ENCODE data around the gene KLHL30. TPM values are rescaled to one million over a fixed set of nuclear protein-coding genes. Genes with fewer than 3 reads are reported as not detected.

The KLHL30 gene
- total and polyA plus RNA-seq, 2 experiments from 2014 or later = 0.07 TPM; not detected in 1

DNA sequence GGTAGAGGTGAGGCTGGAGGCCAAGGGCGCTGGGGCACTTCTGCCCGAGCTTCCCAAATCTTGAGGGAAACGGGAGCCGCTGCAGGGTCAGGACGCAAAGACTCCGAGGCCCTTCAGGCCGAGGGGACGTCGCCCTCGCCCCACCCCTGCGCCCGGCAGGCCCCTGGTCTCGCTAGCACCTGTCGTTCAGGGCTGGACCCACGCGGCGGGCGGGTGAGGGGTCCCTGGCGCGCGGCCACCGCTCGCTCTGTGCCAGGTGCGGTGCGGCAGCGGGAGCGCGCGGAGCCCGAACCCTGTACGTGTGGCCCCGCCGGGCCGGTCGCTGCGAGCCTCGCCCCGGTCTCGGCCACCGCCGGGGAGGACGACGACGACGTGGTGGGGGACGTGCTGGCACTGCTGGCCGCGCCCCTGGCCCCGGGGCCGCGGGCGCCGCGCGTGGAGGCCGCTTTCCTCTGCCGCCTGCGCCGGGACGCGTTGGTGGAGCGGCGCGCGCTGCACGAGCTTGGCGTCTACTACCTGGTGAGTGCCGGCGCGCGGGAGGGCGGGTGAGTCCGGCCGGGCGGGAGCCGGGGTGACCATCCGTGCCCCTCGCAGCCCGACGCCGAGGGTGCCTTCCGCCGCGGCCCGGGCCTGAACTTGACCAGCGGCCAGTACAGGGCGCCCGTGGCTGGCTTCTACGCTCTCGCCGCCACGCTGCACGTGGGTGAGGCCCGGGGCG, 25.2 kb downstream of the KLHL30 start:
- Histone ChIP-seq H4K20me1 (replicated peaks; ENCODE audit: insufficient read depth) (no peaks in the 10 kb centered on the region), H3K27me3 (ENCODE audit: insufficient read depth) (peaks cover 43% of the 10 kb centered on the region), H3K79me2 (replicated peaks; ENCODE audit: insufficient read depth) (no peaks in the 10 kb centered on the region), H3K9me2 (ENCODE audit: insufficient read depth) (no peaks in the 10 kb centered on the region), H2AFZ (peak overlapping the region; percentile 84), H3K4me2 (peak overlapping the region; percentile 80), H3F3A (replicated peaks; ENCODE audit: low read depth) (0 out of 2 replicates have a peak, but pooled peaks cover 5% of the 10 kb centered on the region), H3K36me3 (ENCODE audit: insufficient read depth) (no peaks in the 10 kb centered on the region), H3K27ac (ENCODE audit: low read depth) (no peak overlapping the region), H3K4me1 (ENCODE audit: insufficient read depth) (peaks cover 13% of the 10 kb centered on the region), H3K4me3 (peak overlapping the region; percentile 57)
- TF ChIP-seq EZH2 (IDR thresholded peaks at IDR 0.05; ENCODE audit: low read depth, unreplicated experiment) (peak; percentile 4), ZNF331 (CRISPR knock-in tag; IDR thresholded peaks at IDR 0.05; ENCODE audit: low read depth) (no peak)
- H3K27ac Mint-ChIP-seq = no peak overlapping the region
- no peaks in the 10 kb centered on the region for H3K9me3 Mint-ChIP-seq
- peak; percentile 61 for DNase-seq (ENCODE audit: low spot score)
- H3K4me3 Mint-ChIP-seq = peak overlapping the region; percentile 51
- H3K4me1 Mint-ChIP-seq = peaks cover 10% of the 10 kb centered on the region
- peaks cover 2% of the 10 kb centered on the region; the same call in 1 of the 3 replicates for H3K36me3 Mint-ChIP-seq (ENCODE audit: low read depth)
- H3K27me3 Mint-ChIP-seq (ENCODE audit: insufficient read depth, low read depth, poor library complexity) = peaks cover 50% of the 10 kb centered on the region
- ATAC-seq = peak; percentile 21

DNA sequence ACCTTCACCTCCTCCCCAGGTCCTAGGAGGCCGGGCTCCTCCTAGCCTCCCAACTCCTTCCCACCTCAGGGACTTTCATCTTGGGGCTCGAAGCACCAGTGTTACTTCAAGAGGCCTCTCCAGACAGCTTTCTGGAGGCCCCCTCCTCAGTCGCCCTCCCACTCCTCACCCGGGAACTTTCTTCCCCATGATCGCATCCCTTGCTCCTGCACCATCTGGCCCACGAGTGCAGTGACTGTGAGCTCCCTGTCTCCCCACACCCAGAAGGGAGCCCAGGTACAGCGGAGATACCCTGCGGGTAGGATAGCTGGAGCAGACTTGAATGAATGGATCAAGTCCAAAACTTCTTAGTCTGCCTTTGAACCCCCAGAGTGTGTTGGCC, 26.4 kb downstream of the KLHL30 start:
- TF ChIP-seq ZNF114 (CRISPR knock-in tag; IDR thresholded peaks at IDR 0.05) (no peak), EZH2phosphoT487 (IDR thresholded peaks at IDR 0.05; ENCODE audit: unreplicated experiment) (no peak), STAT1 (IDR thresholded peaks at IDR 0.05; ENCODE audit: unreplicated experiment) (no peak), ZNF331 (CRISPR knock-in tag; IDR thresholded peaks at IDR 0.05; ENCODE audit: low read depth) (no peak), POLR2AphosphoS5 (IDR thresholded peaks at IDR 0.05; ENCODE audit: low read depth) (no peak), EZH2 (IDR thresholded peaks at IDR 0.05; ENCODE audit: low read depth, unreplicated experiment) (no peak)
- TF ChIP-seq, protein P1, sequence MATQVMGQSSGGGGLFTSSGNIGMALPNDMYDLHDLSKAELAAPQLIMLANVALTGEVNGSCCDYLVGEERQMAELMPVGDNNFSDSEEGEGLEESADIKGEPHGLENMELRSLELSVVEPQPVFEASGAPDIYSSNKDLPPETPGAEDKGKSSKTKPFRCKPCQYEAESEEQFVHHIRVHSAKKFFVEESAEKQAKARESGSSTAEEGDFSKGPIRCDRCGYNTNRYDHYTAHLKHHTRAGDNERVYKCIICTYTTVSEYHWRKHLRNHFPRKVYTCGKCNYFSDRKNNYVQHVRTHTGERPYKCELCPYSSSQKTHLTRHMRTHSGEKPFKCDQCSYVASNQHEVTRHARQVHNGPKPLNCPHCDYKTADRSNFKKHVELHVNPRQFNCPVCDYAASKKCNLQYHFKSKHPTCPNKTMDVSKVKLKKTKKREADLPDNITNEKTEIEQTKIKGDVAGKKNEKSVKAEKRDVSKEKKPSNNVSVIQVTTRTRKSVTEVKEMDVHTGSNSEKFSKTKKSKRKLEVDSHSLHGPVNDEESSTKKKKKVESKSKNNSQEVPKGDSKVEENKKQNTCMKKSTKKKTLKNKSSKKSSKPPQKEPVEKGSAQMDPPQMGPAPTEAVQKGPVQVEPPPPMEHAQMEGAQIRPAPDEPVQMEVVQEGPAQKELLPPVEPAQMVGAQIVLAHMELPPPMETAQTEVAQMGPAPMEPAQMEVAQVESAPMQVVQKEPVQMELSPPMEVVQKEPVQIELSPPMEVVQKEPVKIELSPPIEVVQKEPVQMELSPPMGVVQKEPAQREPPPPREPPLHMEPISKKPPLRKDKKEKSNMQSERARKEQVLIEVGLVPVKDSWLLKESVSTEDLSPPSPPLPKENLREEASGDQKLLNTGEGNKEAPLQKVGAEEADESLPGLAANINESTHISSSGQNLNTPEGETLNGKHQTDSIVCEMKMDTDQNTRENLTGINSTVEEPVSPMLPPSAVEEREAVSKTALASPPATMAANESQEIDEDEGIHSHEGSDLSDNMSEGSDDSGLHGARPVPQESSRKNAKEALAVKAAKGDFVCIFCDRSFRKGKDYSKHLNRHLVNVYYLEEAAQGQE (IDR thresholded peaks at IDR 0.05; ENCODE audit: unreplicated experiment) = no peak
- H3K4me3 ChIP-seq = no peak overlapping the region
- peaks cover 43% of the 10 kb centered on the region for H3K27me3 Mint-ChIP-seq (ENCODE audit: insufficient read depth, low read depth, poor library complexity)
- H3K4me2 ChIP-seq = no peak overlapping the region
- H3K9me2 ChIP-seq (ENCODE audit: insufficient read depth) = no peaks in the 10 kb centered on the region
- H3K79me2 ChIP-seq (replicated peaks; ENCODE audit: insufficient read depth) = no peaks in the 10 kb centered on the region
- no peak for DNase-seq (ENCODE audit: low spot score)
- H3F3A ChIP-seq (replicated peaks; ENCODE audit: low read depth) = 0 out of 2 replicates have a peak, but pooled peaks cover under 1% of the 10 kb centered on the region
- H3K36me3 Mint-ChIP-seq (ENCODE audit: low read depth) = peaks cover 6% of the 10 kb centered on the region; the same call in 2 of the 3 replicates
- H4K20me1 ChIP-seq (replicated peaks; ENCODE audit: insufficient read depth) = no peaks in the 10 kb centered on the region
- ATAC-seq = no peak
- no peak overlapping the region for H2AFZ ChIP-seq
- H3K9me3 Mint-ChIP-seq = no peaks in the 10 kb centered on the region
- H3K4me1 ChIP-seq (ENCODE audit: insufficient read depth) = peaks cover 5% of the 10 kb centered on the region
- H3K4me3 Mint-ChIP-seq = peak overlapping the region; percentile 51
- peaks cover 35% of the 10 kb centered on the region for H3K27me3 ChIP-seq (ENCODE audit: insufficient read depth)
- peaks cover 6% of the 10 kb centered on the region; the same call in 2 of the 3 replicates for H3K4me1 Mint-ChIP-seq
- H3K36me3 ChIP-seq (ENCODE audit: insufficient read depth) = no peaks in the 10 kb centered on the region
- H3K27ac Mint-ChIP-seq = no peak overlapping the region
- no peak overlapping the region for H3K27ac ChIP-seq (ENCODE audit: low read depth)
